Activated CD4-positive, alpha-beta T cell treated with anti-CD3 and anti-CD28 coated beads for 4 hours (primary cell): ENCODE data around the gene FAM53B.
"Not testable (repeated sequence)": the region's sequence is repeated elsewhere in the genome, so short reads cannot be mapped to it uniquely, and the experiment has no call there.

ENCODE experiments used
- DNase-seq, 2 donors: peaks; one replicate each; pipeline ENCODE4 v3.0.0-alpha.2; 2020

FAM53B gene

DNA sequence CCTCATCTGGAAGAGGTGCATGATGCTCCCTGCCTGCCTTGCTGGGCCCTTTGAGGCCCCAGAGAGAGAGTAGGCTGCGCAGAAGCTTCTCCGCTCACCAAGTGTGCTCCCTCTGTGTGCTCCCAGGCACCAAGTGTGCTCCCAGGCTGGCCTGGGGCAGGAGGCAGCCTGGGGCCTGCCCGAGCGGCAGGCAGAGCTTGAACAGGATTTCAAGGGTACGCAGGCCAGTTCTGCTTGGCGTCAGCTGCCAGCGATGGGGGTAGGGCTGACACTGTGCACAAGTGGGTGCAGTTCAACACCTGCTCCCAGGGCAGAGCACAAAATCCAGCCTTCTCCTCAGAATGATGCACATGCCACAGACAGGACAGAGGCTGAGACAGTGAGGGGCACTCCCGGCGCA, 119.7 kb downstream of the FAM53B start:
- DNase-seq = no peak

DNA sequence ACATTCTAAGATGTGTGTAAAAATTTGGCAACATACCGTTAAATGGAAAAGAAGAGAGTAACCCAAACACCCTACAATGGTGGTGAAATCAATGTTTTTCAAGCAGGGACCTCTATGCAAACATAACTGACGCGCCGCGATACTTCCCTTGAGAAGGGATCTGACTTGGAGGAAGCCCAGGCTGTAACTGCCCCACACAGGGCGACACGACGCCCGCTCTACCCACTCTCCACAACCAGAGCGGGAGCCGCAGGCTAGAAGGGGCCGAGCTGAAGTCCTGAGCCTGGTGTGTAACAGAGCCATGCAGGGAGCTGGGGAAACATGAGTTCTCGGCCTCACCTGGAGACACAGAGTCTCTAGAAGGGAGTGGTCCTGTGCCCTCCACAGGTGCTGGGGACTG, 120.2 kb downstream of the FAM53B start:
- DNase-seq = no peak

DNA sequence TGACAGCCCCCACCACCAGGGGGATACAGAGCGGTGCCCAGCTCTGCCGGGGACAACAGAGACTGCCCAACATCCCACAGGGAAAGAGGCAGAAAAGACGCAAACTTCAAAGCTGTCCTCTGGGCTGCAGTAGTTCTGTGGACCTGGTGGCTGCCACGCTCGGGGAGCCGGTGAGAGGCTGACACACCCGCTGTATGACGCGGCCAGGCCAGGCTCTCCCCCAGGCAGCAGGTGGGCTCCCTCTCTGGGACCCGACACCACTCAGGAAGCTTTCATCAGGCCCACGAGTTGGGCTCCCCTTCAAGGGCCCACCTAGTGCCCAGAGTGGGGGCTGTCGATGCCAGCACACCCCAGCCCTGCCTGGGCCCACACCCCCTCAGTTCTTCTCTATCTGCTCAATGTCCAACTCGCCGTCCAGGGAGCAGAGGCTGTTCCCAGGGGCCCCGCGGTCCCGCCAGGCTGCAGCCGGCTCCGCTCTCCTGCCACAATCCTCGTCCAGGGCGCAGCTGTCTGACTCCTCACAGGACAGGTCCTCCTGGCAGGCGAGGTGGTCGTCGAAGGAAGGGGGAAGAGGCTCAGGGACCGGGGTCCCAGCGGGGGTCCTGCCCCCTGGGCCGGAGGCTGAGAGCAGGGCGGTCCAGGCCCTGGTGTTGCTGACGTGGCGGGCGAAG, 121.2 kb downstream of the FAM53B start:
- DNase-seq = no peak

DNA sequence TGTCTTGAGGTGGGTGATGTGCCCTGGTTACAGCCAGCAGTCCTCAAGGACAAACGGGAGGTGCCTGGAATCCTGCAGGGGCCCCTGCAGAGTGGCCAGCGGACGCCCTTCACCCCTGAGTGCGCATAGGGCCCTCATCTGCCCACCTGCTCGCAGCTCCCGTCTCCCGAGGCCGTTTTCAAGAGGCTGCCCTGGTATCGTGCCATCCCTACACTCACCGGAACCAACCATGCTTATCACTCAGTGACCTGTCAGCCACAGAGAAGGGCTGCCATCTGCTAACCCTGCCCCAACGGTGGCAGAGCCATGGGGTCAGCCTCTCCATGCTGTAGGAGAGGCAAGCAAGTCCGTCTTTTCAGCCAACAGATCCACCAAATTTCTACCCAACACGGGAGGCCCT, 122.0 kb downstream of the FAM53B start:
- no peak for DNase-seq

DNA sequence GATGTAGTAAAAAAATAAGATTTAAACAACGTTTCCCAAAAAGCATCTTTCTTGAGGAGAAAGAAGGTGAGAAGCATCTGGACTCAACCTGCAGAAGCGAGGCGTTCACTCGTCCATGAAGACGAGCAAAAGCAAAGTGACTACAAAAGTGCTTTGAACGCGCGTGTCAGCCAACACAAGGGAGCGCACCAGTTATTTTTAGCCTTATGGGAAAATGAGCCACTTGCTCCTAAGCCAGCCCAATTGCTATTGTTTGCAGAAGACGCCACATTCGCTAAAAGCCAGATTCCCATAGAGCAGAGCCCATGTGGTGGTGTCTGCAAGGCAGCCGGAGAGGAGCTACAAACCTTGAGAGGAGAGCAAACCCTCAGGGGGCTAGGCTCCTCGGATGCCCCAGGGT, 122.5 kb downstream of the FAM53B start:
- no peak for DNase-seq

DNA sequence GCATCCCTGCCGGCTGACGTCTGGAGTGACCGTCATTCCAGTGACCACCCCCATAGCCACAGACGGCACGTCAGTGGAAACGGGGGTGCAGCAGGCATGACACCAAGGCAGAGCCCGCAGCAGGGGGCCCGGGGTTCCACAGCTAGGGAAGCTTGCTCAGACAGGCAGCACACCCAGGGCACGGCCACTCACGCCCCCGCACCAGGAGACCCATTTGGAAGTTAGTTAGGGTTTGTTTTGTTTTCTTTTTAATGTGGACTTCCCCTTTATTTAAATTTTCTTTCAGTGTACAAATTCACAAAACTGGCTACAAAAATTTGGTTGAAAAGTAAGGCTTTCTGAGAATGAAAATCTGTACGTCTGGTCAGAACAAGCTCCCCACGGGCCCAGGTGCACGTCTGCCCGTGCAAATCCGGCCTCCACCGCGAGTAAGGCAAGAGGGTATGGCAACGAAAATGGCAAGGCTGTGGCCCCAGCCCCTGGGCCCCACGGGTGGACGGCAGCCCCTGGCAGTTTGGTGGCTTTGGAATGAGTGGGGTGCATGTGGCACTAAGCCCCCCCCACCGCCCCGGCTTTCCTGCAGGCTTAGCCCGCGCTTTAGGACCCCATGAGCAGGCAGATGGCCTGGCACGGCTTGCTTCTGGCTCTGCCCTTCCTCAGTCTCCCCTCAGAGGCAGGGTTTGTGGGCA, 124.2 kb downstream of the FAM53B start:
- DNase-seq = no peak

DNA sequence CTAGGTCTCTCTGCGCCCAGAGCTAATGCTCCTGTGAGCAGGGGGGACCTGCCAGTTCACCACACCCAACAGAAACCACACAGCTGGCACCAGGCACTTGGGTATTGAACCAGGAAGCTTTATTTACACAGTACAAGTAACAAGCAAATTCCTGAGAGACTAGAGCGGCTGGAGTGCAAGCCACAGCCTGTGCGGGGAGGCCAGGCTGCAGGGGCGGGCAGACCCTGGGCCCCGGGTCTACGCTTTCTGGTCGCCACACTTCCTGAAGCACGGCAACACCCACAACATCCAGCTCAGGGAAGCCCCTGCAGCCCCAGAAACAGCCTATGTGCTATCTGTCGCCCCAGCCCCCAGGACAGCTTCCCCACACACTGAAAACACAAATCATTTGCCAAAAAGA, 125.0 kb downstream of the FAM53B start:
- no peak for DNase-seq

DNA sequence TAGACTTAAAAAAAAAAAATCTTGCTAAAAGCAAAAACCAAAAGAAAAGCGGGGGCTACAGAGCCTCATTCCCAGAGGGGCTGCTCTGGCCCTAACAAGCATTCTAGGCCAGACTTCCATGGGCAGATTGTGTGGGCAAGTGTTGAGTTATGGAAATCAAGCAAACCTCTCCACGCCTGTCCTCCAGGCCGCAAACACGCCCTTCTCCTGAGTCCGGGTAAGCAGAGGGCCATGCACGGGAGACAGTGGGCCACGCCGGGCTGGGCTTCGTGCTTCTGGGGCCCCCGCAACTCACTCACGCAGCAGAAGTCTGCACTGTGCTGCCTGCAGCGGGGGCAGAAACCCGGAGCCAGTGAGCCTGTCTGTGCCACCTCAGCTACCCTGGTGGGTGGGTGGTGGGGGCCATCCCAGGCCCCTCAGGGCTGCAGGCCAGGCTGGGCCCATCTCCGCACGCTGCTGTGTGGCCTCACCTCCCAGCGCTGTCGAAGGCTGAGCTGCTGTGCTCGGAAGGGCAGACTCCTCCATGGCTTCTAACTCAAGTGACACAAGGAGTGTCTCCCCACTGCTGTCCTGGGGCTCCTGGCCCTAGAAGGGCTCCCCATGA, 125.6 kb downstream of the FAM53B start:
- DNase-seq = no peak

DNA sequence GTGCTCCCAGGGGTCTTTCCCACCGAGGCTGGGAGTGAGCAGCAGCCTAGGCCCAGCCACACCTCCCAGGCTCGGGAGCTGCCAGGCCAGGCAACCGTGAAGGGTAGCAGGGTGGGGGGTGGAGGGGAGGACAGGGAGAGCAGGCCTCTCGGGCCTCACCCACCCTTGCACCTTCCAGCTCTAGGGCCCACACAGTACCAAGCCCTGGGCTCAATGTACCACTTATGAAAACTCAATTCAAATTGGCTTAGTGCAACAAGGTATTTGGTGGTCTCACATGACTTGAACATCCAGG, 127.4 kb downstream of the FAM53B start:
- no peak for DNase-seq

DNA sequence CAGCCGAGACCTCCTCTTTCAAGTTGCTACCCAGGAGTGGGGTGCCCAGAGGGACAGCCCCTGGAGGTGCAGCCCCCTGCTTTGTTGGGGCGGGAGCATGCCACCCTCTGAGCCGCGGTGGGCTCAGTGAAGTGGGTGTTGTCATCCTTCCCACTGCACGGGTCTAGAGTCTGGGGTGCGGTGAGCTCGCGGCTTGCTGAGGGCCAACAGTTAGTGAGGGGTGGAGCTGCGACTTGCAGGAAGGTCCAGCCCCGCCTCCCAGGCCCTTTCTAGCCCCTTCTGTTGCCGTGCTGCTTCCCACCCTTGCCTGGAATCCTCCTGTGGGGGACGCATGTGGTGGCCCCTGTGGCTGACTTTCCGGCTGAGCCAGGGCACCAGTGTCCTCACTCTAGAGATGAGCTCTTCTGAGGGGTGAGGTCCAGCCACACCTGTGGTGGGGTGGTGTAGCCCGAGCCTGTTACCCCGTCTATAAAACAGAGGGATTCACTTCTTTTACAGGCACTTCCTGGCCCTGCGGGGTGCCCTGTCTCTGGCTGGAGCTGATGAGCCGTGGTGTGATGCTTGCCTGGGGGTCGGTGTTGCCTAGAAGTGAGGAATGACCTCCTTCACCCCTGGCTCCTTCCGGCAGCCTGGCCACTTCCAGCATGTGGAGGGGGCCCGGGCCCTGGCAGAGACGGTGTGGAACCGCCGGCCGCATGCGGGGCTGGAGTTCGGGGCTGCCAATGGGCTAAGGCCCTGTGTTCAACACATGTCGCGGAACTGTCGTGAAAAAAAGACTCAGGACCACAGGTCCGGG, 127.9 kb downstream of the FAM53B start:
- no peak for DNase-seq

DNA sequence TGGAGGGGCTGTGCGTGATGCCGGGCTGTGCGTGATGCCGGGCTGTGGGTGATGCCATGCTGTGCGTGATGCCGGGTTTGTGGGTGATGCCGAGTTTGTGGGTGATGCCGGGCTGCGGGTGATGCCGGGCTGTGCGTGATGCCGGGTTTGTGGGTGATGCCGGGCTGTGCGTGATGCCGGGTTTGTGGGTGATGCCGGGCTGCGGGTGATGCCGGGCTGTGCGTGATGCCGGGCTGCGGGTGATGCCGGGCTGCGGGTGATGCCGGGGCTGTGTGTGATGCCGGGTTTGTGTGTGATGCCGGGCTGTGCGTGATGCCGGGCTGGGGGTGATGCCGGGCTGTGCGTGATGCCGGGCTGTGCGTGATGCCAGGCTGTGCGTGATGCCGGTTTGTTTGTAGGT, 128.9 kb downstream of the FAM53B start:
- no peak for DNase-seq

DNA sequence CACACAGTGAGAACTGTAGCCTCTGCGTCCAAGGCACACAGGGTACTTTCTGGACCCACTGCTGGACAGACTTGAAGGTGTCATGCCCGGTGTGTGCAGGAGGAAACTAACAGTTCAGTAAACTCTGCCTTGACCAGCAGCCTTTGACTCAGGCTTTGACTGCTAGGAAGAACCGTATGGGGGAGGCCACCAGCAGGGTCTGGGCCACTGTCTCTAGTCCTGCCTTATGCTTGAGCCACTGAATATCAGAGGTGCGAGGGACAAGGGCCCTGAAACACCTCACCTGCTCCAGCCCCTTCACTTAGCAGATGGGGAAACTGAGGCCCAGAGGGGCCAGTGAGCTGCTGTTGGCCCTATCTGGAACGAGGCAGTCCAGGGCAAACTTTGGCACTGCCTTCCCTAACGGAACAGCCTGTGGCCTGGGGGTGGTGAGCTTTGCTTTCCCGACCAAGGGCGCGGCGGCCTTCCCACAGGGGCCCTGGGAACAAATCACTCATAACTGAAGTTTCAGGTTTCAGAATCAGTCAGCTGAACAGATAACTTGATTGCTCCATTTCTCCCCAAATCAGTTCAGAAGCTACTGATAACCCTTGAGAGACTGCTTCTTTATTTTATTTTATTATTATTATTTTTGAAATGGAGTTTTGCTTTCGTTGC, 130.0 kb downstream of the FAM53B start:
- DNase-seq = no peak

DNA sequence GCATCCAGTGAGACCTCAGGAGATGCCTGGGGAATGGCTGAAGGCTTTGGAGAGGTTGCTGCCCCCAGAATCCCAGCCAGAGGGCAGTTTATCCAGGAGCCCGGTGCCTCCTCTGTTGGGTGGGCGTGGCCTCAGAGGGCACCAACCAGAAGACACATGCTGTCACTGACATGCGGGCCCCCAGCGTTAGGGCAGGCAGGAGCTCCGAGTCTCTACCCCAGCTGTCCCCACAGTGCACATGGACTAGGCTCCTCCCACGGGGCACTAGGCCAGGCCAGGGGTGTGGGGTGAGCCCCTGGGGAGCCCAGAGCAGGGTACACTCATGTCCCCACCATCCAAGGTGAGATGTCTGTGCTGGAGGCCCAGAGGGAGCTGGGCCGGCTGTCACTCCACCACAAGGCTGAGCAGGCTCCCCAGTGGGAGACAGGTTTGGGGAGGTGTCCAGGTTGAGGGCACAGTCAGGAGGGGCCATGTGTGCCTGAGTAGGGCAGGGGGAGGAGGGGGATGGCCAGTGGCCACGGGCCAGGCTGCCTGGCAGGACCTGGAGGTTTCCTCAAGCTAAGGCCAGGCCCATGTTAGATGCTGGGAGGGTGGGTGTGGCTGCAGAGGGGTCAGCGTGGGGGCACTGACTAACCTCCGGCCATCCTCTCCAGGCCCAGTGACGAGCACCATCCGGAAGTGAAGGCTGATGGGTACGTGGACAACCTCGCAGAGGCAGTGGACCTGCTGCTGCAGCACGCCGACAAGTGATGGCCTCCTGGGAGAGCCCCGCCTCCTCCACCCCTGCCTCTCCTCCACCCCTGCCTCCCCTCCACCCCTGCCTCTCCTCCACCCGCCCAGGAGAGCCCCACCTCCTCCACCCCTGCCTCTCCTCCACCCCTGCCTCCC, 131.3 kb downstream of the FAM53B start:
- peak in 1 of 2 donors; percentile 20 for DNase-seq

DNA sequence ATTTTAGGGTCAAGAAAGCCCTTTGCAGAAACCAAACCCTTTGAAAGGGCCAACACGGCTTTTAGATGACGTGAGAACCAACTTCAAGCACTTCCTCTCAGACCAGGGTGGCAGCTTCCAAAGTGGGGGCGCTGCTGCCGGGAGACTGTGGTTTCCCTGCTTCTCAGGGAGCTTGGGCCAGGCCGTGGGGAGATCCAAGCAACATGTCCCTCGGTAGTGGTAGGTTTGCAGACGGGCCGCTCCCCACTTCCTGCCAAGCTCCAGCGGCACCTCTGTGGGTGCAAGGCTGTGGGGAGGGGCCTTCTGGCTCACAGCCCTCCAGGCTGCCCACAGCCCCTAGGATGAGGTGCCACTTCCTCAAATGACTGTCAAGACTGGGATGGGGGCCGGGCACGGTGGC, 132.4 kb downstream of the FAM53B start:
- DNase-seq = no peak

DNA sequence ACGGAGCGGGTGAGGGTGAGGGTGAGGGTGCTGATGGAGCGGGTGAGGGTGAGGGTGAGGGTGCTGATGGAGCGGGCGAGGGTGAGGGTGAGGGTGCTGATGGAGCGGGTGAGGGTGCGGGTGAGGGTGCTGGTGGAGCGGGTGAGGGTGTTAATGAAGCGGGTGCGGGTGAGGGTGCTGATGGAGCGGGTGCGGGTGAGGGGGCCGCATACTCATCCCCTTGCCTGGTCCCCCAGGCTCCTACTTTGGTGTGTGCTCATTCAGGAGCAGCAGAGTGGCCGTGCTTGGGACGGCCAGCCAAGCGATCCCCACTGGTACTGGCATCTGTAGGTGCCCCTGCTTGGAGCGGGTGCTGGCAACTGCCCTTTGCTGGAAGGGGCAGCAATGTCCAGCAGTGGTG, 133.3 kb downstream of the FAM53B start:
- DNase-seq = not testable (repeated sequence)

DNA sequence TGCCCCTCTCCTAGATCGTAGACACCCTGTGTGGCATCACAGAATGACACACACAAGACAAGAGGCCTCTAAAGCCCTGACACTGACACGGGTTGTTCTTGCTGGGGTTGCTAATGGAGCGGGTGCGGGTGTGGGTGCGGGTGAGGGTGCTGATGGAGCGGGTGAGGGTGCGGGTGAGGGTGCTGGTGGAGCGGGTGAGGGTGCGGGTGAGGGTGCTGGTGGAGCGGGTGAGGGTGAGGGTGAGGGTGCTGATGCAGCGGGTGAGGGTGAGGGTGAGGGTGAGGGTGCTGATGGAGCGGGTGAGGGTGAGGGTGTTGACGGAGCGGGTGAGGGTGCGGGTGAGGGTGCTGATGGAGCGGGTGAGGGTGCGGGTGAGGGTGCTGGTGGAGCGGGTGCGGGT, 134.0 kb downstream of the FAM53B start:
- not testable (repeated sequence) for DNase-seq

DNA sequence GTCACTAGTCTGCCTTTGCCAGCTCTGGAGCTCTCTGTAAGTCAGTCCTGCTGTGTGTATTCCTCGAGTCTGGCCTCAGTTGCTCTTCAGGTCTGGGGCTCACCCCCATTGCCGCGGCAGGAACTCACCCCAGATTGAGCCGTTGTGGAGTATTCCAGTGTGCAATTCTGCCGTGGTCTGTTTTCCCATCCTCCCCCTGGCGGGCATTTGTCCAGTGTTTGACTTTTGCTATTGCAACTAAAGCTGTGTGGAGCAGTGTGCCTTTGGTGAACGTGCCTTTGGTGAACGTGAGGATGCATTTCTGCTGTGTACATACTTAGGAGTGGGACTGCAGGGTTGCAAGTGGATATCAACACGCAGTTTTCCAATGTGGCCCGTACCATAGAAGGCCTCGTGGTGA, 134.5 kb downstream of the FAM53B start:
- DNase-seq = no peak

DNA sequence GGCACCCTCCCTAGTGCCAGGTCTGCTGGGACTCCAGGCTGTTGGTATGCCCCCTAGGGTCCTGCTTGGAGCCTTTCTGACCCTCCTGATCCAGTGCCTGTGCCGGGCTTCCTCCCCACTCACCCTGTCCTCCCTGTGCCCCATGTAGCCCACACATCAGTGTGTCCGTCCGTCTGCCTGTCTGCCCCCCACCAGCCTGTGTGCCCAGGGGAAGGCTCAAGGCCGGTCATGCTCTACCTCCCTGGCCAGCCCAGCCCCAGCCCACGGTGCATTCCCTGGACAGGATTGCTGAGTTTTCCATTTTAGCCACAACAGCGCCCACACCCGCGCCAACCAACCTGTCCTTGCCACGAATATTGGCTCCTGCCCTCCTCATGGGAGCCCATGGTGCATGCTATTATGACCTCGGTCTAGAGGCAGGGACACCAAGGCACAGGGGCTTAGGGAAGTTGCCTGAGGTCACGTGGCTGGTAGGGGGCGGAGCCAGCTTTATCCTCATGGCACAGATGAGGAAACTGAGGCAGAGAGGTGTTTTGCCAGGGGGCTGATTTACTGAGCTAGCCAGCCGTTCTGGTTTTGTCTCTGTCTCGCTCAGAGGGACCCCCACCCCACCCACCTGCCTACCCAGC, 136.0 kb downstream of the FAM53B start:
- DNase-seq = no peak

DNA sequence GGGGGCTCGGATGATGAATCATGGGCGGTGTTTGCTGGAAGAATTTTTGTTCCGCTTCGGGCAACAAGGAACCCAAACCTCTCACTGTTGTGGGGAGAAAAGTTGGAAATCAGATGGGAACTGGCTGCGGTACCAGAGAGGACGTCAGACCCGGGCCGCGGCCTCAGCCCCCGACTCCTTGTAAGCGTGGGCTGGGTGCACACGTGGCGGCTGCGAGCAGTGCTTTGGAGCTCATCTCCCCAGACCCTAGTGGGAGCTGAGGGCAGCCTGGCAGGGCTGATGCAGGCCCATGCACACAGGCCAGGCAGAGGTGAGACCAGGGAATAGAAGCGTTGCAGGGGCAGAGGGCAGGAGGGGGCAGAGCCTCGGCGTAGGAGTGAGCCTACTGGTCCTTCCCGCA, 136.5 kb downstream of the FAM53B start:
- no peak for DNase-seq

DNA sequence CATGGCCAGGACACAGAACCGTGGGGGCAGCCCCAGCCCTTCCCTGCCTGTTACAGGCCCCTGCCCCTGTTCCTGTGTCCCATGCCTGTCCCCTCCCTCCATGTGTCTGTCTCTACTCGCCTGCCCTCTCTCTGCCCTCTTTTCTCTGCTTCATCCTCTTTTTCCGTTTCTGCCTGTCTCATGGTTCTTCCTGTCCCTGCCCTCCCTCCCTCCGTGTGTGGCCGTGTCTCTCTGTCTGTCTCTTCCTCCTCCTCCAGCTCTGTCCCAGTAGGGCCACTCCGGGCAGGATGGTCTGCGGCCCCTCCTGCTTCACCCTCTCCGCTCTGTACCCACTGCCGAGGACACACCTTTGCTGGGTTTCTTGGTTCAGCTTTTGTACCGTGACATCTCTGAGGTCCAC, 137.4 kb downstream of the FAM53B start:
- no peak for DNase-seq

DNA sequence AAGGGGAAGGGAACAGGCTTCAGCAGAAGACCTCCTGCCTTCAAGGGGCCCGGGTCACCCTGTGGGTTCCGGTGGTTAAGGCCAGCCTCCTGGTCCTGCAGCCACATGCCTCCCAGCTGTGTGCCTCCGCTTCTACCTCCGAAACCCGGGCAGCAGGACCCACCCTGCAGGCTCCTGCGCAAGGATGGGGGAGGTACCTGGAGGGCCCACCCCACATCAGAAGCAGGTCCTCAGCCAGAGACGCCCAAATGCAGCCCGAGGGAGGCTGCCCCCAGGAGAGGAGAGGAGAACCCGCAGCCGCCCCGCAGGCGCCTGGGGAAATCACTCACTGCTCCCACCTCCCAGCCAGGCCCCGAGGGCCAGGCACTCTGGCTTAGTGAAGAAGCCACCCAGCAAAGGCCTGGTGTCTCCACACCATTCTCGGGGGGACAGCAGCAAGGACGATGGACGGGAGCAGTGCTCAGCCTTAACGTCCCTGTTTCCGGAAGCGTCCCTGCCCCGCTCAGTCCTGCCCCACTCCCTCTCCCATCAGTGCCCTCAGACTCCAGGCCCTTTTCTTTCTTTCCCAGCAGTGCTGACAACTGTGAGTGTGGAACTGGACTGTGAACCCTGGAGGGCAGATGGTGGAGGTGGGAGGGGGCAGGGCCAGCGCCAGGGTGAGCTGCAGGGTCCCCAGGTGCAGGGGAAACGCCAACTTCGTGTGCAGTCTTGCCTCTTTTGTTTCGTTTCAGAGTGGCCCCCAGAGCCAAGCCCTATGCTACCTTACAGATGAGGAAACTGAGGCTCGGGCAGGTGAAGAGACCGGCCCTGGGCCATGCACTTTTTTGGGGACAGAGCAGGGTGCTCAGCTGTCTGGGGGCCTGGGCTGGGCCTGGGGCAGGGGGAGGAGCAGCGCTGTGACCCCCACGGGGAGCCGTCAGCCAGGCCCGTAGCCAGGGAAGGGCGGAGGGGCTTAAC, 138.0 kb downstream of the FAM53B start:
- DNase-seq = no peak
